ENCODE measurements around the gene PHAF1. TPM values are rescaled to one million over a fixed set of nuclear protein-coding genes. Genes with fewer than 3 reads are reported as not detected.

PHAF1 gene
- total RNA-seq, 2 donors from 2014 or later = 10.0 to 14.0 TPM

DNA sequence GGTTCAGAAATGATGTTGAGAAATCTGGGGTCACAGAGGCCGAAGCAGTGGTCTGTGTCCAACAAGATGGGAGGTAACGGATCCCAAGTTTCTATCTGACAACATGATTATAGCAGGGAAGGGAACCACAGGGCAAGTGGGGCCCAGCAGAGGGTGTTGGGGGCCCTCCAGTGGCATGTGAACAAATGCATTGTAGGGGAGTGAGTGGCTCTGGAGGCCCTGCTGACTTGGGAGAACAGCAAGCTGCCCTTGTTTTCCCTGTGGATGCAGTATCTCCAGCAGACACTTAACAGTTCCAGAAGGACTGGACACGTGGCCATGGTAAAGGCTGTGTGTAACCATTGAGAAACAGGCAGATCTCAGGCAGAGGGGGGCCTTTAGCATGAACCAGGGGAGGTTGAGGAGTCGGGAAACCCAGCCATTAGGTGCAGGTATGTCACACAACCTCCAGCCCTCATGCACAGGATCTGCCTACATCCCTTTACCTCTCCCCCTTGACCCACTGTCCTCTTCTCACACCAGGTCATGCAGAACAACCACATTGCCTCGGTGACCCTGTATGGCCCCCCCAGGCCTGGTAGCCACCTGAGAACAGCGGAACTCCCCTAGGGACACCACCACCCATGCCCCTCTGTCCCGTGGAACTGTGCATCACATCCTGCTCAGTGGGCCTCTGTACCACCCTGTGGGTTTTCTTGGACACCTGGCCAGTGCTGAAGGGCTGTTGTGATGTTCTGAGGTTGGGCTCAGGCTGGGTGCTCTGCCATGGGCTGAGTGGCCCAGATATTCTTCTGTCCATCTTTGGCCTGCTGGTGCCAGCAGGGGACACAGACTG lies 37.0 kb downstream of the PHAF1 start:
- no peak overlapping the region for H3K4me3 ChIP-seq
- intact Hi-C loops (cut with DNase I) = no loop called here
- peaks cover 3% of the 10 kb centered on the region for H3K36me3 ChIP-seq
- no peaks in the 10 kb centered on the region for H3K27me3 ChIP-seq
- no peak overlapping the region for H3K27ac ChIP-seq
- no peak for DNase-seq
- no peak overlapping the region for H3K9ac ChIP-seq (ENCODE audit: low read depth in 2 of 2, low read length in 2 of 2)
- H3K9me3 ChIP-seq = no peaks in the 10 kb centered on the region
- no peaks in the 10 kb centered on the region for H3K4me1 ChIP-seq
- no peak for TF ChIP-seq CTCF (IDR thresholded peaks at IDR 0.05)

GRCh38 chr16:67147437-67148140 lies 37.8 kb downstream of the PHAF1 start:
- Histone ChIP-seq H3K27ac (no peak overlapping the region), H3K4me3 (no peak overlapping the region), H3K27me3 (no peaks in the 10 kb centered on the region), H3K36me3 (peaks cover 3% of the 10 kb centered on the region), H3K9me3 (no peaks in the 10 kb centered on the region), H3K4me1 (no peaks in the 10 kb centered on the region), H3K9ac (ENCODE audit: low read depth in 2 of 2, low read length in 2 of 2) (no peak overlapping the region)
- TF ChIP-seq CTCF (IDR thresholded peaks at IDR 0.05) = no peak
- intact Hi-C loops (cut with DNase I) = no loop called here
- no peak for DNase-seq

- peaks cover 3% of the 10 kb centered on the region for H3K36me3 ChIP-seq
- intact Hi-C loops (cut with DNase I) = no loop called here
- no peak overlapping the region for H3K9ac ChIP-seq (ENCODE audit: low read depth in 2 of 2, low read length in 2 of 2)
- TF ChIP-seq CTCF (IDR thresholded peaks at IDR 0.05) = no peak
- no peak for DNase-seq
- H3K27ac ChIP-seq = no peak overlapping the region
- no peaks in the 10 kb centered on the region for H3K9me3 ChIP-seq
- H3K27me3 ChIP-seq = no peaks in the 10 kb centered on the region
- no peaks in the 10 kb centered on the region for H3K4me1 ChIP-seq
- no peak overlapping the region for H3K4me3 ChIP-seq
These were observed 38.5 kb downstream of the PHAF1 start for GRCh38 chr16:67148221-67148620.

GRCh38 chr16:67148656-67149275 lies 39.0 kb downstream of the PHAF1 start:
- Histone ChIP-seq H3K36me3 (peaks cover 3% of the 10 kb centered on the region), H3K9ac (ENCODE audit: low read depth in 2 of 2, low read length in 2 of 2) (no peak overlapping the region), H3K4me3 (no peak overlapping the region), H3K4me1 (no peaks in the 10 kb centered on the region), H3K9me3 (no peaks in the 10 kb centered on the region), H3K27ac (no peak overlapping the region), H3K27me3 (no peaks in the 10 kb centered on the region)
- no peak for TF ChIP-seq CTCF (IDR thresholded peaks at IDR 0.05)
- intact Hi-C loops (cut with DNase I) = no loop called here
- no peak for DNase-seq

GRCh38 chr16:67149276-67150046 lies 39.7 kb downstream of the PHAF1 start:
- H3K9me3 ChIP-seq = no peaks in the 10 kb centered on the region
- DNase-seq = no peak
- no peaks in the 10 kb centered on the region for H3K4me1 ChIP-seq
- H3K36me3 ChIP-seq = peaks cover 3% of the 10 kb centered on the region
- H3K4me3 ChIP-seq = peak overlapping the region; percentile 68
- intact Hi-C loops (cut with DNase I) = no loop called here
- H3K27ac ChIP-seq = no peak overlapping the region
- TF ChIP-seq CTCF (IDR thresholded peaks at IDR 0.05) = no peak
- no peaks in the 10 kb centered on the region for H3K27me3 ChIP-seq
- no peak overlapping the region for H3K9ac ChIP-seq (ENCODE audit: low read depth in 2 of 2, low read length in 2 of 2)

All from colonic mucosa (tissue), 4 donors.